Motor neuron (in vitro differentiated cells): Measurements from ENCODE around the gene PRDX6. TPM values are rescaled to one million over a fixed set of nuclear protein-coding genes. Genes with fewer than 3 reads are reported as not detected.
"Not testable (repeated sequence)": the region's sequence is repeated elsewhere in the genome, so short reads cannot be mapped to it uniquely, and the experiment has no call there.

Experiments used
- ATAC-seq, 8 experiments: fragments of 200-7000 bp; cut with Tn5 transposase; replicated peaks in 6 of 8; 2 replicates each; pipeline ENCODE4 v1.8.0; 2021; ENCODE audit warnings: mild to moderate bottlenecking in 8 of 8, moderate library complexity in 8 of 8
- H3K27ac ChIP-seq, 2 donors: fragments of 250-450 bp; sonication (Bioruptor Pico); 2 replicates each; pipeline ENCODE4 v1.9.0; 2021; ENCODE audit warnings: antibody characterized with exemption in 2 of 2, mild to moderate bottlenecking in 2 of 2, moderate library complexity in 1 of 2
- H3K4me1 ChIP-seq, 2 donors: fragments of 250-450 bp; sonication (Bioruptor Pico); replicated peaks in 1 of 2; 2 replicates each; pipeline ENCODE4 v1.6.1; 2021; ENCODE audit warnings: antibody characterized with exemption in 2 of 2, mild to moderate bottlenecking in 2 of 2, moderate library complexity in 1 of 2
- H3K4me3 ChIP-seq, 5 donors: fragments of 250-450 bp; sonication (Bioruptor Pico); 2 replicates each; pipeline ENCODE4 v1.9.0; 2021; ENCODE audit warnings: antibody characterized with exemption in 5 of 5, mild to moderate bottlenecking in 5 of 5, moderate library complexity in 4 of 5
- WGBS, 10 experiments: fragments of 450-650 bp; shearing (Covaris generic); methylation state at CpG; one replicate each; pipeline ENCODE4 v1.0.0; 2022; 5-methylcytosine and 5-hydroxymethylcytosine counted together
- in situ Hi-C, 9 experiments: fragments of 400-800 bp; cut with MboI; loops; one replicate each; pipeline ENCODE4 v1.15.0; 2021; ENCODE audit warnings: low sequenced_read_pairs in 9 of 9, low pct_unique_long_range_greater_than_20kb in 2 of 9; ENCODE audit not compliant: unreplicated experiment in 9 of 9
- total RNA-seq, 8 experiments: library from RNA; unstranded; fragments of 300-600 nt; gene quantifications; 2 replicates each; pipeline versions ENCODE4 v1.2.3 to v1.2.4, GENCODE V29; 2022

Gene PRDX6
- total RNA-seq, 8 experiments from 2014 or later: 163 to 344 (median 213) TPM

- Histone ChIP-seq H3K27ac (peak overlapping the region; percentile 72 to 83), H3K4me3 (no peak overlapping the region), H3K4me1 (peaks cover 21 to 27% of the 10 kb centered on the region in 2 donors)
- peak in 7 of 8 experiments; percentile 7 to 71 (median 69) for ATAC-seq
- in situ Hi-C loops: no loop called here
- WGBS, 10 experiments: 31 to 86% (median 42%) methylated on average over 2 to 3 of the region's 3 CpGs; no CpG with 5 or more reads in 4 of the 10 experiments
Measured at GRCh38 chr1:173507847-173508209, 30.7 kb downstream of the PRDX6 start.

- Histone ChIP-seq H3K27ac (no peak overlapping the region), H3K4me3 (no peak overlapping the region), H3K4me1 (peaks cover 18 to 27% of the 10 kb centered on the region in 2 donors)
- in situ Hi-C loops: no loop called here
- 64 to 100% (median 87%) methylated on average over 1 to 2 of the region's 2 CpGs; no CpG with 5 or more reads in 2 of the 10 experiments for WGBS, 10 experiments
- ATAC-seq: no peak
Measured at GRCh38 chr1:173508541-173508940, 31.4 kb downstream of the PRDX6 start.

- in situ Hi-C loops: no loop called here
- Histone ChIP-seq H3K27ac (no peak overlapping the region), H3K4me3 (no peak overlapping the region), H3K4me1 (peaks cover 14 to 27% of the 10 kb centered on the region in 2 donors)
- ATAC-seq: no peak
- WGBS, 10 experiments: 40 to 100% (median 88%) methylated on average over 1 of the region's 1 CpG; no CpG with 5 or more reads in 2 of the 10 experiments
Measured at GRCh38 chr1:173509797-173510196, 32.7 kb downstream of the PRDX6 start.

- in situ Hi-C loops, H3K4me3 ChIP-seq, ATAC-seq, H3K27ac ChIP-seq, H3K4me1 ChIP-seq: not testable (repeated sequence)
- WGBS, 10 experiments: 0 to 100% (median 100%) methylated on average over 1 of the region's 1 CpG; no CpG with 5 or more reads in 2 of the 10 experiments
Measured at GRCh38 chr1:173514503-173514902, 37.4 kb downstream of the PRDX6 start.

GRCh38 chr1:173520799-173521198 lies 43.7 kb downstream of the PRDX6 start:
- WGBS, 10 experiments: 50 to 100% (median 77%) methylated on average over 1 to 2 of the region's 2 CpGs; no CpG with 5 or more reads in 1 of the 10 experiments
- Histone ChIP-seq H3K27ac (no peak overlapping the region), H3K4me1 (peaks cover 0 to 12% of the 10 kb centered on the region in 2 donors), H3K4me3 (no peak overlapping the region)
- in situ Hi-C loops: no loop called here
- ATAC-seq: peak in 2 of 8 experiments; percentile 30 to 32

- no peak overlapping the region for H3K27ac ChIP-seq
- whole genome bisulfite sequencing, 10 experiments: 54 to 100% (median 88%) methylated on average over 1 to 3 of the region's 3 CpGs; no CpG with 5 or more reads in 1 of the 10 experiments
- no peak overlapping the region for H3K4me3 ChIP-seq
Measured at GRCh38 chr1:173523329-173523728, 46.2 kb downstream of the PRDX6 start.

GRCh38 chr1:173525926-173526325 lies 48.8 kb downstream of the PRDX6 start:
- no peak for ATAC-seq
- peaks cover 4 to 6% of the 10 kb centered on the region in 2 donors for H3K4me1 ChIP-seq
- in situ Hi-C loops: no loop called here
- no peak overlapping the region for H3K27ac ChIP-seq
- 0 to 100% (median 54%) methylated on average over 1 of the region's 1 CpG; no CpG with 5 or more reads in 2 of the 10 experiments for WGBS, 10 experiments
- H3K4me3 ChIP-seq: no peak overlapping the region

More at GRCh38 chr1:173523329-173523728, 46.2 kb downstream of the PRDX6 start:
- in situ Hi-C loops: no loop called here
- H3K4me1 ChIP-seq: peaks cover 2 to 12% of the 10 kb centered on the region in 2 donors
- no peak for ATAC-seq

- 43 to 91% (median 80%) methylated on average over 1 to 3 of the region's 3 CpGs; no CpG with 5 or more reads in 1 of the 10 experiments for WGBS, 10 experiments
- ATAC-seq: peak in 2 of 8 experiments; percentile 17 to 30
- Histone ChIP-seq H3K4me3 (no peak overlapping the region), H3K27ac (no peak overlapping the region), H3K4me1 (peaks cover 7 to 12% of the 10 kb centered on the region in 2 donors)
- in situ Hi-C loops: no loop called here
Measured at GRCh38 chr1:173527151-173527826, 50.2 kb downstream of the PRDX6 start.

GRCh38 chr1:173529106-173529505 lies 52.0 kb downstream of the PRDX6 start:
- Histone ChIP-seq H3K27ac (no peak overlapping the region), H3K4me1 (peaks cover 7 to 12% of the 10 kb centered on the region in 2 donors), H3K4me3 (no peak overlapping the region)
- 25 to 83% (median 72%) methylated on average over 1 to 4 of the region's 4 CpGs for WGBS, 10 experiments
- in situ Hi-C loops: no loop called here
- no peak for ATAC-seq

GRCh38 chr1:173530795-173531693 lies 53.9 kb downstream of the PRDX6 start:
- H3K4me3 ChIP-seq: no peak overlapping the region
- H3K27ac ChIP-seq: no peak overlapping the region
- peak in 6 of 8 experiments; percentile 23 to 88 (median 58) for ATAC-seq
- peaks cover 7 to 12% of the 10 kb centered on the region in 2 donors for H3K4me1 ChIP-seq
- in situ Hi-C loops: no loop called here
- 31 to 73% (median 52%) methylated on average over 2 to 4 of the region's 4 CpGs; no CpG with 5 or more reads in 1 of the 10 experiments for WGBS, 10 experiments

GRCh38 chr1:173532237-173532636 lies 55.1 kb downstream of the PRDX6 start:
- in situ Hi-C loops: no loop called here
- peak in 2 of 8 experiments; percentile 37 to 43 for ATAC-seq
- H3K4me1 ChIP-seq: peaks cover 7 to 9% of the 10 kb centered on the region in 2 donors
- no peak overlapping the region for H3K27ac ChIP-seq
- no peak overlapping the region for H3K4me3 ChIP-seq

GRCh38 chr1:173536223-173536622 lies 59.1 kb downstream of the PRDX6 start:
- Histone ChIP-seq H3K27ac (no peak overlapping the region), H3K4me1 (peaks cover under 1 to 3% of the 10 kb centered on the region in 2 donors), H3K4me3 (no peak overlapping the region)
- in situ Hi-C loops: no loop called here
- no peak for ATAC-seq
